Tibial nerve (tissue), 4 donors: ENCODE measurements around the gene ITGB1.

ENCODE experiments used
- EP300 ChIP-seq, 2 donors: sonication (generic); formaldehyde crosslinking; IDR thresholded peaks; one replicate each; pipeline ENCODE4 v1.6.1; 2017; ENCODE audit warnings: antibody characterized with exemption in 2 of 2, mild to moderate bottlenecking in 1 of 2
- POLR2A ChIP-seq, 2 donors: fragments of 450-650 bp; IDR thresholded peaks; one replicate each; pipeline ENCODE4 v1.6.1; 2017; ENCODE audit warnings: antibody characterized with exemption in 2 of 2, mild to moderate bottlenecking in 2 of 2, moderate library complexity in 2 of 2
- TF ChIP-seq, protein P1 (sequence below), 5 experiments: fragments of 200-600 bp in 3 of 5; fragments of 450-650 bp in 2 of 5; sonication (generic) in 3 of 5; IDR thresholded peaks; one replicate each; pipeline ENCODE4 v1.5.1; 2016 to 2019; ENCODE audit warnings: antibody characterized with exemption in 5 of 5, mild to moderate bottlenecking in 3 of 5, moderate library complexity in 2 of 5

DNA sequence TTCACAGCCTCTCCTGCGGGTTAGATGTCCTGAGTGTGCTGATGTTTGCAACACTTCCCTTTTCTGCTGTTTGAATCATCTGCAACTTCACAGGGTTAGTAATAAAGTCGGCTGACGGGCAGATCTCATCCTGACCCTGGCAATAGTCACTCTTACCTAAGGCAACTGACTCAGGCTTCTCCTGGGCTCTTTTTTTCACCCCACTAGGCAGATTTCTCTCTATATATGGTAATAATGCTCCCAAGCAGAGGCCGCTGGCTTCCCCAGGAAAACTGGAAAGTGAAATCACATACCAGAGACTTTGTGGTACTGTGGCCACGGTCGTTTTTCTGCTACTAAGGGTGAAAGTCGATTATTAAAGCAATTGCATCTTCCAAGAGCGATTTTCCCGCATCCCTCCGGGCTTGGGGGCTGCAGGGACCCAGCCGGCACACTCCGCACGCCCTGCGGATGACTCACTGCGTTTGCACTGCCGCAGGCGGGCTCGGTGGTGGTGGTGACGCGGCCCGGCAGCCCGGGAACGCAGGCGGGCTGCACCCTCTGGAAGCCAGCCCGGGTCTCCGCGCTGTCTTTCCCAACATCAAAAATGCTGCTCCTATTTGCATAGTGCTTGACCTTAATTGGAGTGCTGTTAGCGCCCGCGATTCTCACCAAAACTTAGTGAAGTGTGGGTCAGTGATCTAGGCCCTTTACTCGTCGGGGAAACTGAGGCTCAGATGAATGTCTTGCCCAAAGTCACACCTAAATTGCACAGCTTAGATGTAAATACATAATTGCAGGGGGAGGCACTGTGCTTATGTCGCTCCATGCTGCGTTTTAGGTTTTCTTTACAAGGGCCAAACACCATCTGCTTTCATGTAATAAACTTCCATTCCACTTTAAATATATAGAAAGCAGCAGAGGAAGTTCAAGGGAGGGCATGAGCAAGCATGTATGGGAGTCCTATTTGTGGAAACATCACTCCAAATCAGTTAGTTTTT, 47.6 kb upstream of the ITGB1 start:
- peak in 1 of 2 donors; percentile 65 for TF ChIP-seq EP300 (IDR thresholded peaks at IDR 0.05)
- TF ChIP-seq, protein P1, sequence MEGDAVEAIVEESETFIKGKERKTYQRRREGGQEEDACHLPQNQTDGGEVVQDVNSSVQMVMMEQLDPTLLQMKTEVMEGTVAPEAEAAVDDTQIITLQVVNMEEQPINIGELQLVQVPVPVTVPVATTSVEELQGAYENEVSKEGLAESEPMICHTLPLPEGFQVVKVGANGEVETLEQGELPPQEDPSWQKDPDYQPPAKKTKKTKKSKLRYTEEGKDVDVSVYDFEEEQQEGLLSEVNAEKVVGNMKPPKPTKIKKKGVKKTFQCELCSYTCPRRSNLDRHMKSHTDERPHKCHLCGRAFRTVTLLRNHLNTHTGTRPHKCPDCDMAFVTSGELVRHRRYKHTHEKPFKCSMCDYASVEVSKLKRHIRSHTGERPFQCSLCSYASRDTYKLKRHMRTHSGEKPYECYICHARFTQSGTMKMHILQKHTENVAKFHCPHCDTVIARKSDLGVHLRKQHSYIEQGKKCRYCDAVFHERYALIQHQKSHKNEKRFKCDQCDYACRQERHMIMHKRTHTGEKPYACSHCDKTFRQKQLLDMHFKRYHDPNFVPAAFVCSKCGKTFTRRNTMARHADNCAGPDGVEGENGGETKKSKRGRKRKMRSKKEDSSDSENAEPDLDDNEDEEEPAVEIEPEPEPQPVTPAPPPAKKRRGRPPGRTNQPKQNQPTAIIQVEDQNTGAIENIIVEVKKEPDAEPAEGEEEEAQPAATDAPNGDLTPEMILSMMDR (IDR thresholded peaks at IDR 0.05), result no peak
- peak in 1 of 2 donors; percentile 44 for TF ChIP-seq POLR2A (IDR thresholded peaks at IDR 0.05)
